ENCODE data around the gene UGT1A3.

UGT1A3 gene

GRCh38 chr2:233769260-233769659 lies 40.4 kb downstream of the UGT1A3 start:
- DNase-seq (ENCODE audit: low read depth): no peak
- TF ChIP-seq CTCF (IDR thresholded peaks at IDR 0.05; ENCODE audit: low read length, missing control alignments): no peak

GRCh38 chr2:233772153-233772552 lies 43.3 kb downstream of the UGT1A3 start:
- no peak overlapping the region for H3K4me3 ChIP-seq (replicated peaks; ENCODE audit: low read depth, low read length)
- no peak for TF ChIP-seq CTCF (IDR thresholded peaks at IDR 0.05; ENCODE audit: low read length, missing control alignments)
- no peak for DNase-seq (ENCODE audit: low read depth)

More at GRCh38 chr2:233769260-233769659, 40.4 kb downstream of the UGT1A3 start:
- H3K4me3 ChIP-seq (replicated peaks; ENCODE audit: low read depth, low read length): no peak overlapping the region

GRCh38 chr2:233772583-233772982 lies 43.7 kb downstream of the UGT1A3 start:
- no peak overlapping the region for H3K4me3 ChIP-seq (replicated peaks; ENCODE audit: low read depth, low read length)
- peak; percentile 46 for DNase-seq (ENCODE audit: low read depth)
- peak; percentile 7 for TF ChIP-seq CTCF (IDR thresholded peaks at IDR 0.05; ENCODE audit: low read length, missing control alignments)

- H3K4me3 ChIP-seq (replicated peaks; ENCODE audit: low read depth, low read length): no peak overlapping the region
- no peak for DNase-seq (ENCODE audit: low read depth)
- no peak for TF ChIP-seq CTCF (IDR thresholded peaks at IDR 0.05; ENCODE audit: low read length, missing control alignments)
Measured at GRCh38 chr2:233773854-233774253, 45.0 kb downstream of the UGT1A3 start.

GRCh38 chr2:233775414-233775813 lies 46.6 kb downstream of the UGT1A3 start:
- no peak for TF ChIP-seq CTCF (IDR thresholded peaks at IDR 0.05; ENCODE audit: low read length, missing control alignments)
- DNase-seq (ENCODE audit: low read depth): no peak
- no peak overlapping the region for H3K4me3 ChIP-seq (replicated peaks; ENCODE audit: low read depth, low read length)

GRCh38 chr2:233778030-233778429 lies 49.2 kb downstream of the UGT1A3 start, which contains the start of gene MROH2A:
MROH2A (plus strand) TSS chr2:233778330; CDS start chr2:233779359, 1,029 bp downstream.
- TF ChIP-seq CTCF (IDR thresholded peaks at IDR 0.05; ENCODE audit: low read length, missing control alignments): no peak
- DNase-seq (ENCODE audit: low read depth): no peak
- no peak within 1 kb of the TSS for H3K4me3 ChIP-seq (replicated peaks; ENCODE audit: low read depth, low read length)

- no peak overlapping the region for H3K4me3 ChIP-seq (replicated peaks; ENCODE audit: low read depth, low read length)
- DNase-seq (ENCODE audit: low read depth): no peak
- TF ChIP-seq CTCF (IDR thresholded peaks at IDR 0.05; ENCODE audit: low read length, missing control alignments): no peak
Measured at GRCh38 chr2:233779722-233780121, 50.9 kb downstream of the UGT1A3 start.

All from fibroblast of pulmonary artery (primary cell).